Prostate gland (tissue), 2 donors: ENCODE data around the gene CASP9. TPM values are rescaled to one million over a fixed set of nuclear protein-coding genes. Genes with fewer than 3 reads are reported as not detected.

ENCODE experiments used
- DNase-seq: peaks from one replicate; pipeline ENCODE4 v3.0.0-alpha.2; 2019; ENCODE audit warnings: low spot score
- H3K27ac ChIP-seq, 2 donors: fragments of 200-600 bp; sonication (generic); 2 replicates each; pipeline ENCODE4 v1.5.1; 2017 to 2019
- H3K27me3 ChIP-seq: fragments of 200-600 bp; sonication (generic); replicated peaks from 2 replicates; pipeline ENCODE4 v1.5.1; 2019; ENCODE audit not compliant: insufficient read depth
- H3K36me3 ChIP-seq, 2 donors: fragments of 200-600 bp; sonication (generic); 1 replicate in 1 of 2; 2 replicates in 1 of 2; pipeline versions ENCODE4 v1.5.1 to v1.8.1; 2017 to 2019
- H3K4me1 ChIP-seq: fragments of 200-600 bp; sonication (generic); replicated peaks from 2 replicates; pipeline ENCODE4 v1.5.1; 2019
- H3K4me3 ChIP-seq, 2 donors: fragments of 200-600 bp; sonication (generic); 2 replicates each; pipeline ENCODE4 v1.5.1; 2017 to 2019
- H3K9me3 ChIP-seq: fragments of 200-600 bp; sonication (generic); 2 replicates; pipeline ENCODE4 v1.5.1; 2017
- CTCF ChIP-seq, 4 experiments: fragments of 200-600 bp in 2 of 4; fragments of 450-650 bp in 2 of 4; sonication (generic) in 2 of 4; IDR thresholded peaks; 1 replicate in 3 of 4; 2 replicates in 1 of 4; pipeline ENCODE4 v1.5.1; 2016 to 2019; ENCODE audit warnings: antibody characterized with exemption in 4 of 4, mild to moderate bottlenecking in 2 of 4, moderate library complexity in 2 of 4
- POLR2A ChIP-seq: fragments of 450-650 bp; IDR thresholded peaks from one replicate; pipeline ENCODE4 v1.6.1; 2016; ENCODE audit warnings: antibody characterized with exemption, mild to moderate bottlenecking
- POLR2AphosphoS5 ChIP-seq: sonication (generic); formaldehyde crosslinking; IDR thresholded peaks from one replicate; pipeline ENCODE4 v1.6.1; 2017; ENCODE audit warnings: antibody characterized with exemption
- WGBS: methylation state at CpG from one replicate; pipeline ENCODE4 v1.1.5; 2018; 5-methylcytosine and 5-hydroxymethylcytosine counted together
- intact Hi-C: fragments of 100-400 bp; cut with DNase I; formaldehyde crosslinking; loops from one replicate; pipeline ENCODE4 v1.14.2; 2022
- total RNA-seq, 2 donors: library from RNA; depleted of rRNA; stranded (reverse); fragments of >200 nt; gene quantifications; one replicate each; pipeline ENCODE4 v1.1.0, GENCODE V29; 2016

The CASP9 gene
- total RNA-seq, 2 donors from 2014 or later, result 22.2 to 46.1 TPM

DNA sequence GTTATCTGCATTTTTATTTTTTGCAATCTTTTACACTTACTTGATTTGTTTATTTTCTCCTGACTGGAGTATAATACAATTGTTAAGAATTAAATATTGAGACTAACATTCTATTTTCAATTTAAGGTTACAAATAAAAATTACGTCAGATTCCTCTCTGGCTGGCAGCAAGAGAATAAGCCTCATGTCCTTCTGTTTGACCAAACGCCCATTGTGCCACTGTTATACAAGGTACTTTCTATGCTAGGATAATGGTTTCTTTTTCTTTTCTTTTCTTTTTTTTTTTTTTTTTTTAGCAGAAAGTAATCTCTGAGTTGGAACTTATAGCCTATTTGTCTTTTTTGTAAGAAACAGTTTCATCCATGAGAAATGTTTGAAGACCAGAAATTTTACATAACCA, 22.6 kb upstream of the CASP9 start:
- H3K27ac ChIP-seq, result no peak overlapping the region
- no peaks in the 10 kb centered on the region for H3K4me1 ChIP-seq
- no peaks in the 10 kb centered on the region for H3K27me3 ChIP-seq
- no peak overlapping the region for H3K4me3 ChIP-seq
- no peaks in the 10 kb centered on the region for H3K9me3 ChIP-seq
- TF ChIP-seq POLR2A (no peak), CTCF (IDR thresholded peaks at IDR 0.05) (no peak), POLR2AphosphoS5 (no peak)
- WGBS, result 83% methylated on average over 2 of the region's 2 CpGs
- DNase-seq, result no peak
- H3K36me3 ChIP-seq, result peaks cover 4 to 16% of the 10 kb centered on the region in 2 donors
- intact Hi-C loops, result no loop called here

DNA sequence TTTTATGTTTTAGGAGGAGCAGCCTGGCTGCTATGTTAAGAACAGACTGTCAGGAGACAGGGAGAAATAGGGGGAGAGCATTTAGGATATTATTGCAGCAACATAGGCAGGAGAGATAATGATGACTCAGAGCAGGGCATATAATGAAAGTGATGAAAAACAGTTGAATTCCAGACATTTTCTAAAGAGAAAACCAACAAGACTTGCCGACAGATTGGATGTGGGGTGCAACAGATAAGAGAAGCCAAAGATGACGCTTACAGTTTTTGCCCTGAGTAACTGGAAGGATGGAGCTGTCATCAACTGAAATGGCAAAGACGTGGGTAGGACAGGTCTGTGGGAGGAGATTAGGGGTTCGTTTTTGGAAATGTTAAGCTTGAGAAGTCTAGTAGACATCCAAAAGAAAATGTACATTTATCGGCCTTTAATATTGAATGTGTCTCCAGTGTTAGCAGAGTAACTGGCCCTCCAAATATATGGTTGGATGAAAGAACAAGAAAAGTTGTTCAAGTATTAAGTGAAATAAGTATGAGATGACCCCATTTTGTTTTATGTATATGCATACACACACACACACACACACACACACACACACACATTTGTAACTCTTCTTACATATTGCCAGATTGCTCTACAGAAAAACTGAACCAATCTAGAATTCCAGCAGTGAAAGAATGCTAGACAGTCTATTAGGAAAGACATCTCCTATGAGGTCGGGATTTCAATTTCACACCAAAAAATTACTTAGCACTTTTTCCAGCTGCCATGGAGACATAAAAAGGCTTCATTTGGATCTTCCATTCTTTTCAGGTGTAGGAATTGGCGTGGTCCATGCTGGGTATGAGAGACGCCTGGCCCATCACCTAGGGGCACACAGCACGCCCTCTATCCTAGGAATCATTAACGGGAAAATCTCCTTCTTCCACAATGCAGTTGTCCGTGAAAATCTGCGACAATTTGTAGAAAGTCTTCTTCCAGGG, 19.9 kb upstream of the CASP9 start:
- no peaks in the 10 kb centered on the region for H3K9me3 ChIP-seq
- H3K36me3 ChIP-seq, result peaks cover 4 to 16% of the 10 kb centered on the region in 2 donors
- no peak for DNase-seq
- no peak overlapping the region for H3K4me3 ChIP-seq
- TF ChIP-seq POLR2A, result no peak
- no peak for TF ChIP-seq POLR2AphosphoS5
- no peak for TF ChIP-seq CTCF (IDR thresholded peaks at IDR 0.05)
- no peaks in the 10 kb centered on the region for H3K4me1 ChIP-seq
- WGBS, result 92% methylated on average over 12 of the region's 12 CpGs
- H3K27me3 ChIP-seq, result no peaks in the 10 kb centered on the region
- intact Hi-C loops, result no loop called here
- H3K27ac ChIP-seq, result no peak overlapping the region

- WGBS, result 96% methylated on average over 5 of the region's 5 CpGs
- DNase-seq, result no peak
Observed at GRCh38 chr1:15543251-15543588, 19.2 kb upstream of the CASP9 start.

DNA sequence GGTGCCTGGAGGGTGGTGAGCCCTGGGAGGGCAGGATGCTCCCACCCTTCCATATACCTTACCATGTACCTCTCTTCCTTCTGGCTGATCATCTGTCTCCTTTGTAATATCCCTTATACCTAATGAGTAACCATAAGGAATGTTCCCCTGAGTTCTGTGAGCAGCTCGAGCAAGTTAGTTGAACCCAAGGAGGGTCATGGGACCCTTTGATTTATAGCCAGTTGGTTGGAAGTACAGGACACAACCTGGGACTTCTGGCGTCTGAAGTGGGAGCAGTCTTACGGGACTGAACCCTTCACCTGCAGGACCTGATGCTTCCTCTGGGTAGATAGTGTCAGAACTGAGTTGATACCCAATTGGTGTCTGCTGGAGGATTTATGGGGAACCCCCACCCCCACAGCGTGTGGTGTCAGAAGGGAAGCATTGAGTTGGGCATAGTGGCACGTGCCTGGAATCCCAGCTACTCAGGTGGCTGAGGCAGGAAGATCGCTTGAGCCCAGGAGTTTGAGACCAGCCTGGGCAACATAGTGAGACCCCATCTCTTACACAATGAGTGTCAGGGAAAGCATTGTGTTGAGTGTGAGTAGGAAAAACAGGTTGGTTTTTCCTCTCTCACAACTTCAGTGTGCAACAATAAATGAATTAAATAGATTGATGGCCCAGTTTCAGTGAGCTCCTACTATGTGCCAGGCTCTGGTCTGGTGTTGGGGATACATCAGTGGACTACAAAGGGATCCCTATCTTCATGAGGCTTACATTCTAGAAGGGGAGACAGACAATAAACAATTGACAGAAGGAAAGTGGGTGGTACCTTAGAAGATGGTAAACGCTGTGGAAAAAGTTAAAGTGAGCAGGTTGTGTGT, 18.6 kb upstream of the CASP9 start:
- intact Hi-C loops, result no loop called here
- Histone ChIP-seq H3K9me3 (no peaks in the 10 kb centered on the region), H3K4me1 (no peaks in the 10 kb centered on the region), H3K36me3 (peaks cover 4 to 7% of the 10 kb centered on the region in 2 donors), H3K27me3 (no peaks in the 10 kb centered on the region), H3K27ac (no peak overlapping the region), H3K4me3 (no peak overlapping the region)
- no peak for DNase-seq
- no peak for TF ChIP-seq POLR2A
- TF ChIP-seq CTCF (IDR thresholded peaks at IDR 0.05), result no peak
- TF ChIP-seq POLR2AphosphoS5, result no peak
- WGBS, result 72% methylated on average over 7 of the region's 7 CpGs

More at GRCh38 chr1:15543251-15543588, 19.2 kb upstream of the CASP9 start:
- no peak for TF ChIP-seq CTCF (IDR thresholded peaks at IDR 0.05)
- TF ChIP-seq POLR2A, result no peak
- no peak for TF ChIP-seq POLR2AphosphoS5
- peaks cover 4 to 13% of the 10 kb centered on the region in 2 donors for H3K36me3 ChIP-seq
- H3K9me3 ChIP-seq, result no peaks in the 10 kb centered on the region
- intact Hi-C loops, result no loop called here
- H3K4me1 ChIP-seq, result no peaks in the 10 kb centered on the region
- H3K4me3 ChIP-seq, result no peak overlapping the region
- H3K27me3 ChIP-seq, result no peaks in the 10 kb centered on the region
- no peak overlapping the region for H3K27ac ChIP-seq
